K562 (cell line): ENCODE measurements around the gene THOP1. TPM values are rescaled to one million over a fixed set of nuclear protein-coding genes. Genes with fewer than 3 reads are reported as not detected.
A peak's percentile ranks its signal among the peaks of the same experiment; 100 is the strongest.

Experiments
- ATAC-seq: fragments of 200-7000 bp; cut with Tn5 transposase; 3 replicates; pipeline ENCODE4 v1.9.1; 2020; ENCODE audit warnings: moderate library complexity
- BruUV-seq: library from RNA; stranded (reverse); fragments of 400-500 nt; replicated peaks from 2 replicates; lab custom pipeline; 2021; lab: Mats Ljungman, UMichigan
- CTCF ChIA-PET: fragments of 300-600 bp; formaldehyde crosslinking; extraction: SDS; loops from one replicate; lab custom pipeline; 2021; ENCODE audit warnings: low intra/inter-chr PET ratio; lab: Yijun Ruan, JAX
- POLR2A ChIA-PET: fragments of 300-600, 350-650 bp; sonication (Branson Sonifier 250); formaldehyde crosslinking; extraction: SDS; loops from one replicate; lab custom pipeline; 2021; ENCODE audit warnings: antibody characterized with exemption, inconsistent platforms; lab: Yijun Ruan, JAX
- DNase-seq, 4 experiments: peaks; one replicate each; pipeline versions ENCODE4 v3.0.0 to v3.0.0-alpha.2; 2011 to 2018; ENCODE audit warnings: low spot score in 3 of 4, mixed read lengths in 3 of 4; ENCODE audit errors: extremely low read depth in 1 of 4
- FAIRE-seq: peaks from 2 replicates; lab custom pipeline; 2011; peaks lifted over from hg19 to GRCh38; lab: Jason Lieb, UNC
- H2AFZ ChIP-seq: 2 replicates; pipeline ENCODE4 v1.6.0; 2011; ENCODE audit warnings: low read depth, low read length, control low read depth, inconsistent platforms
- H3K27ac ChIP-seq: fragments of 200-600 bp; 3 replicates; pipeline ENCODE4 v1.8.0; 2011; ENCODE audit warnings: low read depth, mild to moderate bottlenecking, control low read depth, inconsistent platforms, low read length, moderate library complexity, mixed read lengths; ENCODE audit errors: extremely low read depth
- H3K27me3 ChIP-seq, 2 experiments: fragments of 300-600 bp in 1 of 2; 2 replicates in 1 of 2; 3 replicates in 1 of 2; pipeline versions ENCODE4 v1.6.0 to v1.8.0; 2011; ENCODE audit warnings: inconsistent platforms in 2 of 2, low read length in 2 of 2, mild to moderate bottlenecking in 1 of 2, mixed read lengths in 1 of 2, moderate library complexity in 1 of 2; ENCODE audit not compliant: control insufficient read depth in 2 of 2, insufficient read depth in 2 of 2
- H3K36me3 ChIP-seq: fragments of 300-600 bp; 3 replicates; pipeline ENCODE4 v1.8.0; 2011; ENCODE audit warnings: mild to moderate bottlenecking, low read length, inconsistent platforms; ENCODE audit not compliant: control insufficient read depth, insufficient read depth
- H3K4me1 ChIP-seq, 2 experiments: fragments of 200-600 bp in 1 of 2; replicated peaks in 1 of 2; 2 replicates in 1 of 2; 3 replicates in 1 of 2; pipeline versions ENCODE4 v1.5.1 to v1.8.0; 2011; ENCODE audit warnings: inconsistent platforms in 2 of 2, low read length in 2 of 2, mild to moderate bottlenecking in 1 of 2, mixed read lengths in 1 of 2, moderate library complexity in 1 of 2; ENCODE audit not compliant: control insufficient read depth in 2 of 2, insufficient read depth in 2 of 2
- H3K4me2 ChIP-seq: 2 replicates; pipeline ENCODE4 v1.6.1; 2011; ENCODE audit warnings: low read length, control low read depth, inconsistent platforms, mixed read lengths; ENCODE audit not compliant: insufficient read depth
- H3K4me3 ChIP-seq: fragments of 200-600 bp; sonication (generic), shearing (Covaris generic); 2 replicates; pipeline ENCODE4 v1.5.1; 2016; ENCODE audit warnings: control low read depth, inconsistent platforms
- H3K79me2 ChIP-seq: fragments of 200-600 bp; 3 replicates; pipeline ENCODE4 v1.8.0; 2011; ENCODE audit warnings: low read length, inconsistent platforms; ENCODE audit not compliant: control insufficient read depth, insufficient read depth
- H3K9ac ChIP-seq, 2 experiments: 2 replicates each; pipeline versions ENCODE4 v1.6.0 to v1.6.1; 2011; ENCODE audit warnings: low read depth in 2 of 2, low read length in 2 of 2, control low read depth in 1 of 2, inconsistent platforms in 1 of 2, mild to moderate bottlenecking in 1 of 2, mixed read lengths in 1 of 2; ENCODE audit not compliant: insufficient read depth in 1 of 2
- H3K9me1 ChIP-seq: one replicate; pipeline ENCODE4 v1.6.0; 2011; ENCODE audit warnings: inconsistent platforms, mild to moderate bottlenecking, low read length, moderate library complexity; ENCODE audit not compliant: control insufficient read depth, insufficient read depth
- H3K9me3 ChIP-seq: replicated peaks from 2 replicates; pipeline ENCODE4 v1.5.1; 2011; ENCODE audit warnings: low read depth, low read length, inconsistent platforms; ENCODE audit not compliant: control insufficient read depth, insufficient read depth
- H4K20me1 ChIP-seq: replicated peaks from 2 replicates; pipeline ENCODE4 v1.6.1; 2011; ENCODE audit warnings: low read length, inconsistent platforms, mixed read lengths; ENCODE audit not compliant: control insufficient read depth, insufficient read depth
- AFF4 ChIP-seq: sonication (generic); formaldehyde crosslinking; IDR thresholded peaks from 2 replicates; pipeline ENCODE4 v1.8.0; 2023; ENCODE audit warnings: mild to moderate bottlenecking, missing genetic modification reagents
- BDP1 ChIP-seq: IDR thresholded peaks from 3 replicates; pipeline ENCODE4 v1.6.1; 2011; ENCODE audit not compliant: insufficient read length, insufficient read depth
- BMI1 ChIP-seq: fragments of 150-350 bp; IDR thresholded peaks from 2 replicates; pipeline ENCODE4 v1.6.1; 2014; ENCODE audit warnings: low read length
- BRD4 ChIP-seq: fragments of 200-600 bp; sonication (generic); IDR thresholded peaks from 2 replicates; pipeline ENCODE4 v1.6.1; 2017; ENCODE audit warnings: inconsistent platforms
- CBFA2T2 ChIP-seq: fragments of 450-650 bp; conservative IDR thresholded peaks from 2 replicates; pipeline ENCODE4 v1.6.1; 2017; ENCODE audit warnings: mild to moderate bottlenecking
- HNRNPK ChIP-seq: fragments of 200-400 bp; formaldehyde crosslinking; IDR thresholded peaks from one replicate; pipeline ENCODE4 v1.6.1; 2018; ENCODE audit warnings: mild to moderate bottlenecking, low read depth, low read length; ENCODE audit not compliant: poor library complexity, severe bottlenecking
- MCM5 ChIP-seq: fragments of 450-650 bp; IDR thresholded peaks from 2 replicates; pipeline ENCODE4 v1.6.1; 2016; ENCODE audit warnings: low read depth
- NR0B1 ChIP-seq: fragments of 450-650 bp; IDR thresholded peaks from one replicate; pipeline ENCODE4 v1.6.1; 2018; ENCODE audit warnings: mild to moderate bottlenecking, moderate library complexity; ENCODE audit not compliant: partially characterized antibody
- RNF219 ChIP-seq: fragments of 250-450 bp; sonication (Bioruptor Pico); IDR thresholded peaks from 2 replicates; pipeline ENCODE4 v1.5.0; 2022; ENCODE audit warnings: mild to moderate bottlenecking
- RUNX1 ChIP-seq: sonication (generic); IDR thresholded peaks from 2 replicates; pipeline ENCODE4 v1.6.1; 2016; ENCODE audit warnings: antibody characterized with exemption, low read depth
- ZBTB9 ChIP-seq: fragments of 450-650 bp; formaldehyde crosslinking; IDR thresholded peaks from 2 replicates; pipeline ENCODE4 v1.4.0; 2020; ENCODE audit warnings: mild to moderate bottlenecking, moderate library complexity
- ZNF146 ChIP-seq: IDR thresholded peaks from one replicate; pipeline ENCODE4 v1.6.1; 2018; ENCODE audit warnings: missing compliant biosample characterization; ENCODE audit not compliant: unreplicated experiment
- ZNF75A ChIP-seq: fragments of 450-650 bp; formaldehyde crosslinking; IDR thresholded peaks from 2 replicates; pipeline ENCODE4 v1.4.0; 2020; ENCODE audit warnings: mild to moderate bottlenecking
- WGBS: fragments of 100-300 bp; shearing (Covaris generic); methylation state at CpG from one replicate; pipeline ENCODE4 v1.1.6; 2016; ENCODE audit warnings: low coverage, mixed read lengths; ENCODE audit not compliant: insufficient coverage; ENCODE audit errors: missing lambda C conversion rate; 5-methylcytosine and 5-hydroxymethylcytosine counted together
- in situ Hi-C: fragments of 300-500 bp; cut with MboI; formaldehyde crosslinking; loops from 4 replicates; pipeline ENCODE4 v1.15.0; 2018; ENCODE audit warnings: inconsistent platforms, mixed read lengths
- intact Hi-C: fragments of 100-400 bp; cut with micrococcal nuclease; formaldehyde crosslinking; loops from 2 replicates; pipeline ENCODE4 v1.14.2; 2022
- polyA plus RNA-seq, 8 experiments: library from polyadenylated mRNA; depleted of rRNA in 4 of 8; stranded (reverse) in 5 of 8; unstranded in 3 of 8; fragments of >200 nt; fragmentation: Nextera tagmentation in 2 of 8; fragmentation: Illumina TruSeq in 1 of 8; extraction: Ambion mirVana in 2 of 8; extraction: Trizol in 1 of 8; gene quantifications; 2 replicates each; pipeline versions ENCODE4 v1.2.1 to v1.2.3, GENCODE V29; 2011 to 2014; ENCODE audit warnings: inconsistent platforms in 1 of 8, missing spikeins in 1 of 8
- total RNA-seq, 7 experiments: library from RNA; depleted of rRNA in 6 of 7; stranded (reverse); fragments of >200 nt in 6 of 7; fragmentation: Illumina TruSeq in 2 of 7; extraction: Trizol in 2 of 7; gene quantifications; 2 replicates each; pipeline versions ENCODE4 v1.2.1 to v1.2.3, GENCODE V29; 2011 to 2021; ENCODE audit warnings: low replicate concordance in 1 of 7

The THOP1 gene
- total and polyA plus RNA-seq, 9 of the 15 experiments (the other 6 are each of a cell fraction or from before 2014, with no cell fraction given) = 1.3 to 255 (median 96.1) TPM

- H3K36me3 ChIP-seq = peaks cover 12% of the 10 kb centered on the region; the same call in 2 of the 3 replicates
- in situ Hi-C loops = no loop called here
- peaks cover 8% of the 10 kb centered on the region for H3K9me3 ChIP-seq
- WGBS = 63% methylated on average over 13 of the region's 13 CpGs
- DNase-seq (no peak), ATAC-seq (no peak), FAIRE-seq (peak; percentile 6)
- no peaks in the 10 kb centered on the region for H3K27me3 ChIP-seq
- peaks cover 6 to 15% of the 10 kb centered on the region in 2 experiments; a peak in 4 of 5 replicates for H3K4me1 ChIP-seq
- ChIA-PET CTCF (no interaction called here), POLR2A (interaction anchor here (1.3 kb wide), 1 partner anchor 22 kb away, joined by 3 read pairs; no protein-coding TSS in a partner anchor)
- no peak overlapping the region for H2AFZ ChIP-seq
- intact Hi-C loops = no loop called here
- H3K9ac ChIP-seq = peak overlapping the region in 1 of 2 experiments; percentile 8; a peak in 1 of 4 replicates
- no TSS peak for BruUV-seq
- H3K4me3 ChIP-seq = no peak overlapping the region
- H3K9me1 ChIP-seq = no peaks in the 10 kb centered on the region
- no peak overlapping the region for H3K4me2 ChIP-seq
- no peaks in the 10 kb centered on the region for H4K20me1 ChIP-seq
- H3K79me2 ChIP-seq = peaks cover 8% of the 10 kb centered on the region; the same call in 2 of the 3 replicates
- no peak overlapping the region for H3K27ac ChIP-seq
- TF ChIP-seq MCM5 = no peak
- no peak for TF ChIP-seq ZBTB9 (CRISPR knock-in tag)
- TF ChIP-seq NR0B1 = no peak
- no peak for TF ChIP-seq BRD4
- no peak for TF ChIP-seq CBFA2T2
- TF ChIP-seq RUNX1 = no peak
- no peak for TF ChIP-seq BMI1
- TF ChIP-seq RNF219 (CRISPR knock-in tag) = no peak
- TF ChIP-seq ZNF75A = no peak
- no peak for TF ChIP-seq HNRNPK
- no peak for TF ChIP-seq ZNF146 (CRISPR knock-in tag)
- no peak for TF ChIP-seq BDP1
- no peak for TF ChIP-seq AFF4 (CRISPR knock-in tag)
Measured at GRCh38 chr19:2846180-2846894, 61.0 kb downstream of the THOP1 start.
